HG03442 (cell line): ENCODE results near the gene ATP5MG.
A peak's percentile ranks its signal among the peaks of the same experiment; 100 is the strongest.
"Not testable (repeated sequence)": the region's sequence is repeated elsewhere in the genome, so short reads cannot be mapped to it uniquely, and the experiment has no call there.

Experiments
- ATAC-seq: cut with Tn5 transposase; IDR thresholded peaks from one replicate; pipeline ENCODE4 v1.9.1; 2021; ENCODE audit warnings: mild to moderate bottlenecking, moderate library complexity; ENCODE audit not compliant: unreplicated experiment

ATP5MG gene, protein sequence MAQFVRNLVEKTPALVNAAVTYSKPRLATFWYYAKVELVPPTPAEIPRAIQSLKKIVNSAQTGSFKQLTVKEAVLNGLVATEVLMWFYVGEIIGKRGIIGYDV

DNA sequence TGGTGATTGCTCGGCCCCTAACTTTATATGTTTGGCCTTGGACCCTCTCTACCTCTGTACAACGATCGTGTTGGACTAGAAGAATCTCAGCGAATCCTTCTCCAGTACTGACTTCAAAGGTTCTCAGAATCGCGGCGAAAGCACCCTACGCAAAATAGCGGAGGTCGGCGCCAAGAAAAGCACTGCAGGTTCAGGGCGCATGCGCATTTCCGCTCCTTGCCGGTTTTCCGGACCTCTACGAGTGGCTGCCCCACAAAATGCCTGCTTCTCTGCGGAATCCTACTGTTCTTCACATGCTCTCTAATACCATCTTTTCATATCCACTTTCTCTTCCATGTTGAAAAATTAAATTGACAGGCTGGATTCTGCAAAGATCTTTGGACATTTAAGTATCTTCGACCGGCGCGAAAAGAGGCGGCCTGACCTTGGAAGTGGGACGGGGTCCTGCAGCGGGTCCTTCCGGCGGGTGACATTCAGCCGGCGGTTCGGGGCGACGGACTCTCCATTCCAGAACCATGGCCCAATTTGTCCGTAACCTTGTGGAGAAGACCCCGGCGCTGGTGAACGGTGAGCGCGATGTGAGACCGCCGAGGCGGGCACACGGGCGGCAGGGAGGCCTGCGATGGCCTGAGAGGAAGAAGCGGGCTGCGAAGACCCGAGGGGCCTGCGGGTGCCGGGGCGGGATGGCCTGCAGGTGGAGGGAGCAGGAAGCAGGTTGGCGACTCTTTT, at the start of gene ATP5MG:
Gene ATP5MG, plus strand, starts transcription at position 456 of the 729 bp plus-strand sequence. Its CDS starts 60 bp downstream, at position 516.
- ATAC-seq: peak; percentile 56

DNA sequence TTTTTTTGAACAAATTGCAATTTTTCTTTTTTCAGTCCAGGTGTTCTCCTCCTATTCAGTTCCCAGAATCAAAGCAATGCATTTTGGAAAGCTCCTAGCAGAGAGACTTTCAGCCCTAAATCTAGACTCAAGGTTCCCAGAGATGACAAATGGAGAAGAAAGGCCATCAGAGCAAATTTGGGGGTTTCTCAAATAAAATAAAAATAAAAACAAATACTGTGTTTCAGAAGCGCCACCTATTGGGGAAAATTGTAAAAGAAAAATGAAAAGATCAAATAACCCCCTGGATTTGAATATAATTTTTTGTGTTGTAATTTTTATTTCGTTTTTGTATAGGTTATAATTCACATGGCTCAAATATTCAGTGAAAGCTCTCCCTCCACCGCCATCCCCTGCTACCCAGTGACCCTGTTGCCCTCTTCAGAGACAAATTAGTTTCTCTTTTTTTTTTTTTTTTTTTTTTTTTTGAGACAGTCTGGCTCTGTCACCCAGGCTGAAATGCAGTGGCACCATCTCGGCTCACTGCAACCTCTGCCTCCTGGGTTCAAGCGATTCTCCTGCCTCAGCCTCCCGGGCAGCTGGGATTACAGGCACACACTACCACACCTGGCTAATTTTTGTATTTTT, 48.2 kb upstream of the ATP5MG start:
- ATAC-seq: no peak

- ATAC-seq: no peak
Measured at GRCh38 chr11:118358071-118358470, 43.3 kb upstream of the ATP5MG start.

DNA sequence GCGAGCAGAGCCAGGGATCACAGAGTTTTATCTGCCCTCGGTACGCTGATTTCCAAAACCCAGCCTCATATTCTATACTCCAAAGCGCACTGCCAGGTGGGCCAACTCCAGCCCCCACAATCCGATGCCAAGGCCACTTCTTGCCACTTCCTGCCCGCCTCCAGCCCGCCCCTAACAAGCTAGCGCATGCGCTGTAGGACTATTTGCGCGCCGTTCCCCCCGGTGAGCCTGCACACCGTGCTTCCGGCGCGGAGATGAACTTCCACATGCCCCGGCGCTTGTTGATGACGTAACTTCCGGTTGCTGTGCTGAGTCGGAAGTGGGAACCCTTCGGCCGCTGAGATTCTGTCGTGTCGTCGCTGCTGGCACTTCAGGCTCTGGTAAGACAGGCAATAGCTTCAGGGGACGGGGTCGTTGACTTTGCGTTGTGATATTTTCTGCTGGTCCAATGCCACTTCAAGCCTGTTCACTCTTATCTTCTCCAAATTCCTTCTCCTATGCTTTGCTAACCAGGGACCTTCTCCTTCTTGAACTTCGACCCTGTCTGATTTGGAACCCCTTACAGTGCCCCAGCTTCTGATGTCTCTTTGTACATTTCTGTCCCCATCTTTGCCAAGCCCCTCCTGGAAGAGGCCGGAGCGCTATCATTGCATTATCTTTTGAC, 42.0 kb upstream of the ATP5MG start, which contains the start of gene UBE4A:
Gene UBE4A, plus strand, starts transcription at position 306 of the 664 bp plus-strand sequence. CDS start 5,481 bp downstream, outside the sequence.
- ATAC-seq: peak; percentile 89

DNA sequence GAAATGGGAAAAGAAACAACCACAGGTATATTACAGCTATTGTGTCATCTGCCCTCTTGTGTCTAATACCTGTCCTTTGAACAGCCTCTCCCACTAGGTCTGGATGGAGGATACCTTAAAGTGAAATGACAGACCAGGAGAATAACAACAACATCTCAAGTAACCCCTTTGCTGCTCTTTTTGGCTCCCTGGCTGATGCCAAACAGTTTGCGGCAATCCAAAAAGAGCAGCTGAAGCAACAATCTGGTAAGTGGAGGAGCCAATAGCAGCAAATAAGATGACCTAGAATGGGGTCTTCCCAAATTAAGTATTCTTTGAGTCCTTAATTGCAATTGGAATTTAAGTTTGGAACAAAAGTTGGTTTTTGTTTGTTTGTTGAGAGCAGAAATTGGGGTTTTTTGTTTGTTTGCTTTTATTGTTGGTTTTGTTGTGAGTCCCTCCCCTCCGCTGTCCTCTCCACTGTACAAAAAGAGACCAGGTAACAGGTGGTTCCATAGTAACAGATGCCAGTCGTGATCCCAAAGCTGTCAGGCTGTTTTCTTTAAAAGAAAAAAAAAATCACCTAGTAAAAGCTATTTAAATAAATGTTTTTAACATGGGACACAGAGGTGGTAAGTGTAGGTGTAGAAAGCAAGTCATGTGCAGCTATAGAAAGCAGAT, 36.3 kb upstream of the ATP5MG start:
- no peak for ATAC-seq

- ATAC-seq: no peak
Measured at GRCh38 chr11:118366287-118366686, 35.1 kb upstream of the ATP5MG start.

DNA sequence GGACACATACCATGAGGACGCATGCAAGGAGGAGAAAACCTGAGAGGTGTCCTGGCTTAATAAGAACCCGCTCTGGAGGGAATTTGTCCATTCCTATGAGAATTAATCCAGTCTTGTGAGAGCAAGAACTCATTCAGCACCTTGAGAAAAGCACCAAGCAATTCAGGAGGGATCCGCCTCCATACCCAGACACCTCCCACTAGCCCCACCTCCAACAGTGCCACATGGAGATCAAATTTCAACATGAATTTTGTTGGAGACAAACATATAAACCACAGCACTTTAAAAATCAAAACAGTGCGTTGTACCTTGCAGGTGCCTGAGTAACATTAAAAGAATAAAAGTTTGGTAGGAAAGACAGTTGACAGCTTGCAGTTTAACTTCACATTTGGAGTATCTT, 30.6 kb upstream of the ATP5MG start:
- ATAC-seq: no peak

DNA sequence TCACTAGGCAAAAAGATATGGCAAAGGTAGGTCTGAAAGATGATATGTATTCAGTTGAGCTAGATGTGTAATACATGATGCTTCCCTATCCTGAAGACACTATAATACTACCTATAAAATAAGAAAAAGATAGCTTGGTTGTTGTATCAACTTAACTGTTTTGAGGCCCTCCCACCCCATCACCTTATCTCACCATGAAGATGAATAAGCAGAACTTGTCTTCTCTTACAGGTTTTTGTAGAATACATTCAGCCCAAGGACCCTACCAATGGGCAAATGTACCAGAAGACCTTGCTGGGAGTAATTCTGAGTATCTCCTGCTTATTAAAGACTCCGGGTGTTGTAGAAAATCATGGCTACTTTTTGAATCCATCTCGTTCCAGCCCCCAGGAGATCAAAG, 28.1 kb upstream of the ATP5MG start:
- ATAC-seq: no peak

DNA sequence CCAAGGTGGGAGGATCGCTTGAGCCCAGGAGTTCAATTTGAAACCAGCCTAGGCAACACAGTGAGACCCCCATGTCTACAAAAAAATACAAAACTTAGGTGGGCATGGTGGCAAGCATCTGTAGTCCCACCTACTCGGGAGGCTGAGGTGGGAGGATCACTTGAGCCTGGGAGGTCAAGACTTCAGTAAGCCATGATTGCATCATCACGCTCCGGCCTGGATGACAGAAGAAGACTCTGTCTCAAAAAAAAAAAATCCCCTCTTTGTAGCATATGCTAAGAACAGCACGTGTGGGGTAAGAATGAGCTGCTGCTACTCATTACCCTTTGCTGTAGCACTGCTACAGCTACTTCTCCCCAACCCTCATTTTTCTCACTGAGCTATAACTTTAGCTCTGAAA, 27.5 kb upstream of the ATP5MG start:
- ATAC-seq: no peak

- ATAC-seq: no peak
Measured at GRCh38 chr11:118374729-118375128, 26.7 kb upstream of the ATP5MG start.

DNA sequence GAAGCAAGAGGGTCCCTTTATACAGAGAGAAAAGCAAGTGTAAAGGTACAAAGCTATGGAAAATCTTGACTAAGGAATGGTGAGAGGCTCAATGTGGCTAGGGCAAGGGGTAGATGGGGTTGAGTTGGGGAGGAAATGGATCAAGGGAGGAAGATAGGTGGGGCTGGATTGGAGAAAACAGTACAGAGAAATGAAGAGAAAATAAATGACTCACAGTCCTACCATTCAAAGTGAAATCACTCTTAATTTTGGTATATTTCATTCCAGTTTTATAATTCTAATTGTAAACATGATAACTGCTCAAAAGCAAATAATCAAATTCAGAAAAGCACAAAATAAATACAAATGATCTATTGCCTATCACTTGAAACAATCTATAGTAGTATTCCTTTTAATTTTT, 25.4 kb upstream of the ATP5MG start:
- no peak for ATAC-seq

DNA sequence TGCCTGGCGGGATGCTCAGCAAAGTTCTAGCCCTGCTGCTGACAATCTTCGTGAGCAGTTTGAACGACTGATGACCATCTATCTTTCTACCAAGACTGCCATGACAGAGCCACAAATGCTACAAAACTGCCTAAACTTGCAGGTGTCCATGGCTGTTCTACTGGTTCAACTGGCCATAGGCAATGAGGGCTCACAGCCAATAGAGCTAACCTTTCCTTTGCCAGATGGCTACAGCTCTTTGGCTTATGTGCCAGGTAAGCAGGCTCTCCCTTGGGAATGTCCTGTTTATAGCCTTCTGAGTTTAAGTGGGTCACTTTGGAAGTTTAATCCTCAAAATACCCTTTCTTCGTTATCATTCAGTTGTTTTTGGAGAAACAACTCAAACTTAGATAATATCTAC, 21.9 kb upstream of the ATP5MG start:
- no peak for ATAC-seq

- ATAC-seq: no peak
Measured at GRCh38 chr11:118380571-118380970, 20.8 kb upstream of the ATP5MG start.

GRCh38 chr11:118382954-118383353, 18.5 kb upstream of the ATP5MG start:
- no peak for ATAC-seq

DNA sequence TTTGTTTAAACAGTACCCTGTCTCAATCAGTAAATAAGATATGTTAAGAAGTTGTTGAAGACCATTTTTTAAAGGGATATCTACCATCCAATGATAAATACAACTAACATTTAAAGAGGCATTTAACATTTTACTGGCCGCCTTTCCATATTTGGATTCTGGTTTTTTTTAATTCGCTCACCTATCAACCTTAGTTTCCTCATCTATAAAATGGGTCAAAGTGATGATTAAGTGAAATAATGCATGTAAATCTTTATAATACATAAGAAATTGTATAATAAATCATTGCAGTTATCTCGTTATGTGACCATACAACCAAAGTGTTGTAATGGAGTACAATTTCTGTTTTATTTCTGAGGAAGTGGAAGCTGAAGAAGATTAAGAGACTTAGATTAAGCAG, 17.7 kb upstream of the ATP5MG start:
- no peak for ATAC-seq

DNA sequence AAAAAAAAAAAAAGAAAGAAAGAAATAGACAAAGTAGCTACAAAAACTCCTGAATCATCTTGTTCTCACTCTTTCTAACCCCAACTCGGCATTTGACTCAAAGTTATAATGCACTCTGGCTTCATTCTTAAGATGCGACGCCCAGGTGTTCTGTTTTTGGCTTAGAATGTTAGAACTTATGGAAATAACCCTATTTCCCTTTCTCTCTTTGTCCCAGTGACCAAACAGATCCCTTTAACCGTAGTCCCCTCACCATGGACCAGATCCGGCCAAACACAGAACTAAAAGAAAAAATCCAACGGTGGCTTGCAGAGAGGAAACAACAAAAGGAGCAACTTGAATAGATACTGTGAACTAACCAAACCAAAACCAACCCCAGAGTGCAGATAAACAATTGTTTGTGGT, 5.3 kb upstream of the ATP5MG start:
- ATAC-seq: no peak

DNA sequence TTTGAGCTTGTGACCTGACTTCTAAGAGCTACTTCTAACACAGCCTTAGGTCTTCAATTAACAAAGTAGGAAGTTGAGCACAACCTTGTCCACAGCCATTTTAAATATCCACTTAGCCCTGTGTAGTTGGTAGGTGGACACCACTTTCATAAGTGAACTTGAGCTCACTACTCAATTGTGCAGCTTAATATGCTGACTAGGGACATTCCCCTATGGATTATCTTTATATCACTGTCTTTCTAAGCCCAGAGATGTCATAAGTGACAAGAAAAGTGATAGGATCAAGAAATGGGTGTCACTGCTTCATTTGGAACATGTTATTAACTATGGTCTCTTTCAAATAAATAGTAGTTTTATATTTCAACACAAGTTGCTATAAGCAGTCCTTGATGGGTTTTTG, 4.0 kb upstream of the ATP5MG start:
- ATAC-seq: no peak

GRCh38 chr11:118398791-118399559, 2.4 kb upstream of the ATP5MG start:
- no peak for ATAC-seq

GRCh38 chr11:118401880-118402590, 629 bp downstream of the ATP5MG start:
- ATAC-seq: no peak

GRCh38 chr11:118402594-118402993, 1.2 kb downstream of the ATP5MG start:
- ATAC-seq: not testable (repeated sequence)
